GM12878 (cell line): Measurements from ENCODE around the gene OR10J4. TPM values are rescaled to one million over a fixed set of nuclear protein-coding genes. Genes with fewer than 3 reads are reported as not detected.

Source experiments
- ATAC-seq: fragments of 200-7000 bp; cut with Tn5 transposase; 3 replicates; pipeline ENCODE4 v1.9.1; 2020; ENCODE audit warnings: mild to moderate bottlenecking, moderate library complexity
- BruUV-seq: library from RNA; stranded (reverse); fragments of 400-500 nt; replicated peaks from 2 replicates; lab custom pipeline; 2021; lab: Mats Ljungman, UMichigan
- CTCF ChIA-PET: fragments of 300-600 bp; sonication (Branson Sonifier 250); formaldehyde crosslinking; extraction: SDS; loops from one replicate; lab custom pipeline; 2021; ENCODE audit warnings: inconsistent platforms; lab: Yijun Ruan, JAX
- POLR2A ChIA-PET: fragments of 350-600 bp; formaldehyde crosslinking; extraction: SDS; loops from one replicate; lab custom pipeline; 2021; ENCODE audit warnings: inconsistent platforms; lab: Charles Lee
- RAD21 ChIA-PET: fragments of 300-600 bp; sonication (Branson Sonifier 250); formaldehyde crosslinking; loops from one replicate; lab custom pipeline; 2023; ENCODE audit warnings: antibody characterized with exemption; ENCODE audit not compliant: unreplicated experiment; lab: Charles Lee
- SMC1A ChIA-PET: fragments of 300-600 bp; sonication (Branson Sonifier 250); formaldehyde crosslinking; loops from one replicate; lab custom pipeline; 2023; ENCODE audit not compliant: unreplicated experiment, uncharacterized antibody; lab: Charles Lee
- DNase-seq: peaks from one replicate; pipeline ENCODE4 v3.0.0-alpha.2; 2011; ENCODE audit warnings: low read depth, low spot score
- FAIRE-seq: peaks from 3 replicates; lab custom pipeline; 2011; peaks lifted over from hg19 to GRCh38; lab: Jason Lieb, UNC
- H2AFZ ChIP-seq: 2 replicates; pipeline ENCODE4 v1.6.0; 2011; ENCODE audit warnings: low read depth, low read length, control low read depth; ENCODE audit not compliant: control insufficient read depth
- H3K27ac ChIP-seq: 2 replicates; pipeline ENCODE4 v1.5.1; 2011; ENCODE audit warnings: control low read depth; ENCODE audit not compliant: control insufficient read depth, insufficient read depth
- H3K27me3 ChIP-seq, 2 experiments: replicated peaks in 1 of 2; 2 replicates each; pipeline versions ENCODE4 v1.6.0 to v1.6.1; 2011; ENCODE audit warnings: low read length in 1 of 2; ENCODE audit not compliant: control insufficient read depth in 2 of 2, insufficient read depth in 2 of 2
- H3K36me3 ChIP-seq, 2 experiments: 2 replicates each; pipeline ENCODE4 v1.5.1; 2011; ENCODE audit warnings: low read length in 1 of 2; ENCODE audit not compliant: control insufficient read depth in 2 of 2, insufficient read depth in 2 of 2
- H3K4me1 ChIP-seq: 2 replicates; pipeline ENCODE4 v1.6.1; 2011; ENCODE audit warnings: mild to moderate bottlenecking, low read length, moderate library complexity, mixed read lengths; ENCODE audit not compliant: control insufficient read depth, insufficient read depth
- H3K4me2 ChIP-seq: 2 replicates; pipeline ENCODE4 v1.6.0; 2011; ENCODE audit warnings: control low read depth; ENCODE audit not compliant: control insufficient read depth, insufficient read depth
- H3K4me3 ChIP-seq: fragments of 200-600 bp; sonication (generic); 2 replicates; pipeline ENCODE4 v1.5.1; 2016
- H3K79me2 ChIP-seq: 2 replicates; pipeline ENCODE4 v1.6.0; 2011; ENCODE audit warnings: low read length; ENCODE audit not compliant: control insufficient read depth, insufficient read depth
- H3K9ac ChIP-seq: 2 replicates; pipeline ENCODE4 v1.8.0; 2011; ENCODE audit warnings: low read length, control low read depth, mixed read lengths; ENCODE audit not compliant: control insufficient read depth, insufficient read depth
- H3K9me3 ChIP-seq: replicated peaks from 3 replicates; pipeline ENCODE4 v1.5.1; 2011; ENCODE audit warnings: mild to moderate bottlenecking, low read length; ENCODE audit not compliant: control insufficient read depth, insufficient read depth
- H4K20me1 ChIP-seq: 2 replicates; pipeline ENCODE4 v1.6.0; 2011; ENCODE audit not compliant: control insufficient read depth, insufficient read depth
- CBX5 ChIP-seq: sonication (generic); IDR thresholded peaks from 2 replicates; pipeline ENCODE4 v1.6.1; 2016; ENCODE audit warnings: low read depth, moderate library complexity, mild to moderate bottlenecking, inconsistent platforms
- ELK1 ChIP-seq: IDR thresholded peaks from 2 replicates; pipeline ENCODE4 v1.6.1; 2012; ENCODE audit warnings: low read depth, low read length, improper control_type of control experiment
- GATAD2B ChIP-seq: fragments of 450-650 bp; conservative IDR thresholded peaks from 2 replicates; pipeline ENCODE4 v1.6.1; 2017; ENCODE audit warnings: low read depth, mild to moderate bottlenecking, moderate library complexity
- HSF1 ChIP-seq: fragments of 150-350 bp; IDR thresholded peaks from 2 replicates; pipeline ENCODE4 v1.6.1; 2014; ENCODE audit warnings: mild to moderate bottlenecking, low read depth, low read length
- MEF2B ChIP-seq: fragments of 450-650 bp; IDR thresholded peaks from 2 replicates; pipeline ENCODE4 v1.6.1; 2018; ENCODE audit warnings: mild to moderate bottlenecking, moderate library complexity; ENCODE audit not compliant: partially characterized antibody, poor library complexity, severe bottlenecking
- NFYB ChIP-seq: IDR thresholded peaks from 2 replicates; pipeline ENCODE4 v1.6.1; 2011; ENCODE audit warnings: low read depth, mild to moderate bottlenecking, low read length, improper control_type of control experiment, moderate library complexity; ENCODE audit not compliant: insufficient read depth
- RELA ChIP-seq: fragments of 450-650 bp; IDR thresholded peaks from 2 replicates; pipeline ENCODE4 v1.8.0; 2014; ENCODE audit warnings: borderline replicate concordance; ENCODE audit not compliant: partially characterized antibody
- RFX5 ChIP-seq: IDR thresholded peaks from 2 replicates; pipeline ENCODE4 v1.6.1; 2011; ENCODE audit warnings: low read depth, low read length, improper control_type of control experiment
- RUNX3 ChIP-seq: IDR thresholded peaks from 2 replicates; pipeline ENCODE4 v1.6.1; 2012; ENCODE audit warnings: low read length, inconsistent platforms
- SKIL ChIP-seq: fragments of 450-650 bp; IDR thresholded peaks from 2 replicates; pipeline ENCODE4 v1.6.1; 2017; ENCODE audit warnings: mild to moderate bottlenecking, low read depth, inconsistent platforms; ENCODE audit not compliant: poor library complexity, severe bottlenecking
- USF2 ChIP-seq: IDR thresholded peaks from 2 replicates; pipeline ENCODE4 v1.6.1; 2011; ENCODE audit warnings: low read depth, low read length, improper control_type of control experiment, borderline replicate concordance
- ZBED1 ChIP-seq: IDR thresholded peaks from 2 replicates; pipeline ENCODE4 v1.6.1; 2016; ENCODE audit warnings: borderline replicate concordance
- ZBTB4 ChIP-seq: fragments of 450-650 bp; formaldehyde crosslinking; IDR thresholded peaks from 2 replicates; pipeline ENCODE4 v1.4.0; 2022; ENCODE audit warnings: mild to moderate bottlenecking, moderate library complexity
- WGBS: methylation state at CpG from one replicate; pipeline ENCODE4 v1.1.6; 2016; ENCODE audit warnings: low lambda C conversion rate; ENCODE audit not compliant: insufficient replicate concordance, insufficient coverage; ENCODE audit errors: missing lambda C conversion rate; 5-methylcytosine and 5-hydroxymethylcytosine counted together
- in situ Hi-C: fragments of 300-500 bp; cut with MboI; formaldehyde crosslinking; loops from 9 replicates; pipeline ENCODE4 v1.14.3; 2018; ENCODE audit warnings: mixed read lengths
- intact Hi-C: fragments of 100-400 bp; cut with micrococcal nuclease; formaldehyde crosslinking; loops from one replicate; pipeline ENCODE4 v1.14.2; 2022; ENCODE audit not compliant: unreplicated experiment
- polyA plus RNA-seq, 11 experiments: library from polyadenylated mRNA; depleted of rRNA in 4 of 11; unstranded in 6 of 11; stranded (reverse) in 5 of 11; fragments of >200 nt; fragmentation: Nextera tagmentation in 4 of 11; fragmentation: Illumina TruSeq in 1 of 11; extraction: Ambion mirVana in 4 of 11; extraction: Trizol in 1 of 11; gene quantifications; 1 replicate in 1 of 11; 2 replicates in 10 of 11; pipeline versions ENCODE4 v1.2.1 to v1.2.3, GENCODE V29; 2011 to 2016; ENCODE audit warnings: inconsistent platforms in 2 of 11, missing spikeins in 2 of 11, low read depth in 1 of 11
- total RNA-seq, 4 experiments: library from RNA; depleted of rRNA in 3 of 4; stranded (reverse); fragments of >200 nt in 3 of 4; fragmentation: Illumina TruSeq in 1 of 4; extraction: Trizol in 1 of 4; gene quantifications; 2 replicates each; pipeline versions ENCODE4 v1.2.1 to v1.2.3, GENCODE V29; 2013 to 2021

The OR10J4 gene
- total and polyA plus RNA-seq, 10 of the 15 experiments (the other 5 are each of a cell fraction or from before 2014, with no cell fraction given), result not detected

GRCh38 chr1:159459551-159459950, 27.5 kb downstream of the OR10J4 start:
- no TSS peak for BruUV-seq
- no peaks in the 10 kb centered on the region for H3K4me1 ChIP-seq
- no peak for ATAC-seq
- SMC1A ChIA-PET, result no interaction called here
- no peak overlapping the region for H2AFZ ChIP-seq
- RAD21 ChIA-PET, result no interaction called here
- no peak overlapping the region for H3K4me3 ChIP-seq
- in situ Hi-C loops (no loop called here), intact Hi-C loops (no loop called here)
- no peak overlapping the region for H3K27ac ChIP-seq
- no peaks in the 10 kb centered on the region for H3K36me3 ChIP-seq
- POLR2A ChIA-PET, result no interaction called here
- H3K27me3 ChIP-seq, result no peaks in the 10 kb centered on the region
- WGBS, result 39% methylated on average over 2 of the region's 2 CpGs
- no peak for FAIRE-seq
- no peak overlapping the region for H3K4me2 ChIP-seq
- CTCF ChIA-PET, result interaction anchor here (0.7 kb wide), 1 partner anchor 37 kb away, joined by 4 read pairs; no protein-coding TSS in a partner anchor
- no peak for DNase-seq
- H3K79me2 ChIP-seq, result no peaks in the 10 kb centered on the region
- H3K9ac ChIP-seq, result no peak overlapping the region
- no peaks in the 10 kb centered on the region for H4K20me1 ChIP-seq
- H3K9me3 ChIP-seq, result no peaks in the 10 kb centered on the region
- no peak for TF ChIP-seq RFX5
- TF ChIP-seq ELK1, result no peak
- TF ChIP-seq GATAD2B, result no peak
- TF ChIP-seq RELA, result no peak
- TF ChIP-seq SKIL, result no peak
- TF ChIP-seq ZBTB4 (CRISPR knock-in tag), result no peak
- TF ChIP-seq HSF1, result no peak
- no peak for TF ChIP-seq CBX5
- TF ChIP-seq ZBED1, result no peak
- no peak for TF ChIP-seq MEF2B
- no peak for TF ChIP-seq RUNX3
- no peak for TF ChIP-seq USF2
- no peak for TF ChIP-seq NFYB
